ENCODE measurements around the gene DBH.

GRCh38 chr9:133706307-133707050 is 70.3 kb downstream of the DBH start:
- TF ChIP-seq CTCF (IDR thresholded peaks at IDR 0.05; ENCODE audit: borderline replicate concordance, extremely low read depth, low read length, poor library complexity, severe bottlenecking) (no peak), EZH2 (IDR thresholded peaks at IDR 0.05; ENCODE audit: borderline replicate concordance, low read depth, low read length, severe bottlenecking) (no peak)

All from DND-41 (cell line).